ENCODE results near the gene TSACC. TPM values are rescaled to one million over a fixed set of nuclear protein-coding genes. Genes with fewer than 3 reads are reported as not detected.
A peak's percentile ranks its signal among the peaks of the same experiment; 100 is the strongest.
"Not testable (repeated sequence)": the region's sequence is repeated elsewhere in the genome, so short reads cannot be mapped to it uniquely, and the experiment has no call there.

TSACC gene
- total RNA-seq = not detected

DNA sequence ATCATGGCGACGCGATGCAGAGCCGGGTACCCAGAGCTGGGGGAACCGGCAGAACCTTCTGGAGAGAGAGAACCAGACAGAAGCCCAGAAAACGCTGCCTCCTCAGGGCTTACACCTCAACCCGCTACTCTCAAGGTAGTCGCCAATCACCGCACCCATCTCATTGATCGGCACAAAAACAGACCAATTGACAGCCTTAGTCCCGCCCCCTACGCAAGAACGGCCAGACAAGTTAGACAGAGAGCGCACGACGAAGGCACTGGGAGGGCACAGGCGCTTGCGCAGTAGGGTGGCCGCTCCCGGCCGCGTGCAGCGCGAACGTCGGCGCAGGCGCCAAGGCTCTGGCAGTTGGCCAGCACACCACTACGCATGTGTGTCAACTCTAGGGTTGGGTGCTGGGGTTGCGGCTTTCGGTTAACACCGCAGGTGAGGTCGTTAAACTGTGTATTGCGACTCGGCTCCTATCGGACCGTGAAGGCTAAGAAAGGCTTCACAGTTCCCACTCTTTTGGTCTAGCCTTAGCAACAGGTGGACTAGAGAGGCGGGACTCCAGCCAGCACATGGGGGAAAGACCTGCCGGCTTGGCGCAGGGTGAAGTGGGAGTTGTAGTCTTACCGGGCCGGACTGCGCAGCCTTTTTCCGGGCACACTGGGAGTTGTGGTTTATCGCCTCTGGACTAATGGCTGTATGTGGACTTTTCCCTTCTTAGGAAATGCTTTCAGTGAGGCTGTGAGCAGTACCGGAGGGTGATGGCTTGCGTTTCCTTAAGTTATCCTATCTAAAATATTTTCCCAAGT, at the start of gene TSACC, which contains the start of gene CCT3:
Gene TSACC, plus strand, starts transcription at position 347 of the 797 bp plus-strand sequence. CDS start 1,232 bp downstream, outside the sequence.
Gene CCT3, minus strand, starts transcription at position 113 of the 797 bp plus-strand sequence. Its CDS starts 108 bp downstream, at position 5.
- peaks cover 37% of the 10 kb centered on the region for H3K36me3 Mint-ChIP-seq
- H3K27me3 Mint-ChIP-seq = no peaks in the 10 kb centered on the region
- peaks cover 28% of the 10 kb centered on the region for H3K4me1 Mint-ChIP-seq
- H3K27ac Mint-ChIP-seq = peak within 1 kb of the TSS; percentile 93
- H3K4me3 Mint-ChIP-seq = peak within 1 kb of the TSS; percentile 98
- no peaks in the 10 kb centered on the region for H3K9me3 Mint-ChIP-seq
- peak; percentile 99 for DNase-seq

DNA sequence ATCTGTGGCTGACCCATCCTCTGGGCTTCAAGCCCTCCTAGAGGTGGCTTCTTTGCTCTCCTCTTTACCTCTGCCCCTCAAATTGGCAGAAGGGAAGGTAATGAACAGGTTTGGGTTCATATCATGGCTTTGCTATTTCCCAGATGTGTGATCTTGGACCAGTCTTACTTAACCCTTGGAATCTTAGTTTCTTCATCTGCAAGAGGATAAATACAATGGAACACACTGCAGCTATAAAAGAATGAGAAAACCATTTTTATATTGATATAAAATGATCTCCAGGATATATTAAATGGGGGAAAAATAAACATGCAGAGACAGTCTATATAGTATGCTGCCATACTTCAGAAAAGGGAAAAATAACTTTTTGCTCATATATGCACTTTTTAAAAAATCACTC, 48.5 kb upstream of the TSACC start:
- Mint-ChIP-seq H3K27me3 (no peaks in the 10 kb centered on the region), H3K4me1 (peaks cover 6% of the 10 kb centered on the region), H3K36me3 (peaks cover 2% of the 10 kb centered on the region), H3K27ac (no peak overlapping the region), H3K9me3 (no peaks in the 10 kb centered on the region), H3K4me3 (no peak overlapping the region)
- DNase-seq = no peak

DNA sequence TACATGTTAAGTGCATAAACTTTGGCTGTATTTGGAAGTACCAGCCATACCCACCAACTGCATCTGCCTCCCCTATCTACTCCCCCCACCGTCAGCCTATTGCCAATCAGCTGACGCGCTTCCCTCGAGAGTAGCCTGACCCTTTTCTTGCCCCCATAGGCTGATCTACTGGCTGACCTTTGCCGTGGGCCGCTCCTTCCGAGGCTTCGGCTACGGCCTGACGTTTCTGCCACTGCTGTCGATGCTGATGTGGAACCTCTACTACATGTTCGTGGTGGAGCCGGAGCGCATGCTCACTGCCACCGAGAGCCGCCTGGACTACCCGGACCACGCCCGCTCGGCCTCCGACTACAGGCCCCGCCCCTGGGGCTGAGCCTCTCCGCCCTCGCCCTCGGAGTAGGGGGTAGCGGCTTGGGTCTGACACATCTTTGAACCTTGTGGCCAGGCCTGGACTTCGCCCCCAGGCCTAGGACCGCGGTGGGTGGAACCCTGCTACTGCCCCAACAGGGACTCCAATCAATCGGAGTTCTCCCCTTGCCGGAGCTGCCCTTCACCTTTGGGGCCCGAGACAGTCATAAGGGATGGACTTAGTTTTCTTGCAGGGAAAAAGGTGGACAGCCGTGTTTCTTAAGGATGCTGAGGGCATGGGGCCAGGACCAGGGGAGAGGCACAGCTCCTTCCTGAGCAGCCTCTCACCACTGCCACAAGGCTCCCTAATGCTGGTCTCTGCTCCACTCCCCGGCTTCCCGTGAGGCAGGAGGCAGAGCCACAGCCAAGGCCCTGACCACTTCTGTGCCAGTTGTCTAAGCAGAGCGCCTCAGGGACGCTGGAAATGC, 46.9 kb upstream of the TSACC start:
- Mint-ChIP-seq H3K4me3 (peak overlapping the region; percentile 54), H3K27me3 (no peaks in the 10 kb centered on the region)

DNA sequence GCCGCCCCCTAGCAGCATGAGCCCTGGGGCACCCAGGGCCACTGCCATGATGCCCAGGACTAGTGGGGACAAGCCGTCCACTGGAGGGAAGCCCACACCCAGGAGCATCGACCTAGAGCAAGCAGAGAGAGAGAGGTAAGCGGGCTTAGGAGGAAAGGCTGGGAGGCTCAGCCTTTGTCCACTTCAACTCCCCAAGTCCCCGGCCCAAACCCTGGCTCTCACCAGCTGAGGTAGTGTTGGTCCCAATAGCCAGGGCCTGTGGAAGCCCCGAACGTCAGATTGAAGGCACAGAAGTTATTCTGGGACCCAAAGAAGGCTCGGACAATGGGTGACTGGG, 45.3 kb upstream of the TSACC start:
- H3K4me1 Mint-ChIP-seq = peaks cover 11% of the 10 kb centered on the region
- H3K4me3 Mint-ChIP-seq = no peak overlapping the region
- peaks cover 2% of the 10 kb centered on the region for H3K36me3 Mint-ChIP-seq
- H3K27me3 Mint-ChIP-seq = no peaks in the 10 kb centered on the region
- no peak for DNase-seq
- no peak overlapping the region for H3K27ac Mint-ChIP-seq
- no peaks in the 10 kb centered on the region for H3K9me3 Mint-ChIP-seq

More for the DNA sequence above, 46.9 kb upstream of the TSACC start:
- Mint-ChIP-seq H3K4me1 (peaks cover 11% of the 10 kb centered on the region), H3K9me3 (no peaks in the 10 kb centered on the region), H3K27ac (no peak overlapping the region), H3K36me3 (peaks cover 2% of the 10 kb centered on the region)
- DNase-seq = peak; percentile 27

DNA sequence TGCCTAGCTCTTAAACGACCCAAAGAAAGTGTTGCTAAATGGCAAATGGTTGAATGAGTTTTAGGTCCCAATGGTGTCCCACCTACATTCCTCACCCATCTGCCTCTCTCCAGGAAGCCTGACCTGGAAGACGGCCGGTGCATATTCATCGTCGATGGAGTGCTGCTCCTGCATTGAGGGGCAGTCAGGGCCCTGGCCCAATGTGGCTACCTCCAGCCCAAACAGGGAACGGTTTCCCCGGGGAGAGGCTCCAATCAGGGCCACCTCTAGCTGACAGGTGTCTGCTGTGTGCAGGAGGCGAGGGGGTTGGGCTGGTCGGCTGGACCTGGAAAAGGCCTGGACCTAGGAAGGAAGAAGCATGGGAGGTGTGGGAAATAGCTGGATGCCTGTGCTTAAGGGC, 44.4 kb upstream of the TSACC start:
- Mint-ChIP-seq H3K27ac (no peak overlapping the region), H3K4me1 (peaks cover 11% of the 10 kb centered on the region), H3K4me3 (no peak overlapping the region), H3K36me3 (no peaks in the 10 kb centered on the region), H3K27me3 (no peaks in the 10 kb centered on the region), H3K9me3 (no peaks in the 10 kb centered on the region)
- no peak for DNase-seq

GRCh38 chr1:156295391-156295947, 42.9 kb upstream of the TSACC start, which contains the start of gene GLMP:
TSS of gene GLMP (minus strand) at chr1:156295679. CDS start at chr1:156295645, 34 bp downstream.
- no peaks in the 10 kb centered on the region for H3K9me3 Mint-ChIP-seq
- no peaks in the 10 kb centered on the region for H3K27me3 Mint-ChIP-seq
- H3K27ac Mint-ChIP-seq = peak within 1 kb of the TSS; percentile 28
- H3K4me3 Mint-ChIP-seq = peak within 1 kb of the TSS; percentile 87
- H3K36me3 Mint-ChIP-seq = no peaks in the 10 kb centered on the region
- H3K4me1 Mint-ChIP-seq = peaks cover 11% of the 10 kb centered on the region
- peak; percentile 60 for DNase-seq

GRCh38 chr1:156298852-156299357, 39.4 kb upstream of the TSACC start, which contains the start of gene VHLL:
TSS of gene VHLL (minus strand) at chr1:156299307. CDS start at chr1:156299189, 118 bp downstream.
- H3K27me3 Mint-ChIP-seq = no peaks in the 10 kb centered on the region
- no peak within 1 kb of the TSS for H3K4me3 Mint-ChIP-seq
- peaks cover 2% of the 10 kb centered on the region for H3K36me3 Mint-ChIP-seq
- DNase-seq = no peak
- no peaks in the 10 kb centered on the region for H3K9me3 Mint-ChIP-seq
- no peak within 1 kb of the TSS for H3K27ac Mint-ChIP-seq
- H3K4me1 Mint-ChIP-seq = peaks cover 11% of the 10 kb centered on the region

DNA sequence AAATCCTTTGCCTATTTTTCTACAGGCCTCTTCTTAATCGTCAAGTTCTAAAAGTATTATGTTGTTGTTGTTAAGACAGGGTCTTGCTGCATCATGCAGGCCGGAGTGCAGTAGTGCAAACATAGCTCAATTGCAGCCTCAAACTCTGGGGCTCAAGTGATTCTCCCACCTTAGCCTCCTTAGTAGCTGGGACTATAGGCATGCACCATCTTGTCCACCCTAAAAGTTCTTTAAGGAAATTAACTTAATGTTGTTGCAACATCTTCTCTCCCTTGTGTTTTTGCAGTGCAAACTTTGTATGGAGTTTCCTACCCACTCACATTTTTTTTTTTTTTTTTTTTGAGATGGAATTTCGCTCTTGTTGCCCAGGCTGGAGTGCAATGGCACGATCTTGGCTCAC, 35.1 kb upstream of the TSACC start:
- Mint-ChIP-seq H3K9me3 (no peaks in the 10 kb centered on the region), H3K4me3 (no peak overlapping the region), H3K4me1 (no peaks in the 10 kb centered on the region), H3K27ac (no peak overlapping the region), H3K36me3 (peaks cover 15% of the 10 kb centered on the region), H3K27me3 (no peaks in the 10 kb centered on the region)
- DNase-seq = no peak

GRCh38 chr1:156305215-156305614, 33.1 kb upstream of the TSACC start:
- Mint-ChIP-seq H3K27me3 (no peaks in the 10 kb centered on the region), H3K36me3 (peaks cover 17% of the 10 kb centered on the region), H3K4me1 (no peaks in the 10 kb centered on the region), H3K4me3 (no peak overlapping the region), H3K9me3 (no peaks in the 10 kb centered on the region), H3K27ac (no peak overlapping the region)
- DNase-seq = no peak

- H3K9me3 Mint-ChIP-seq = no peaks in the 10 kb centered on the region
- H3K4me1 Mint-ChIP-seq = no peaks in the 10 kb centered on the region
- DNase-seq = no peak
- peaks cover 21% of the 10 kb centered on the region for H3K36me3 Mint-ChIP-seq
- H3K27ac Mint-ChIP-seq = no peak overlapping the region
- no peaks in the 10 kb centered on the region for H3K27me3 Mint-ChIP-seq
- H3K4me3 Mint-ChIP-seq = no peak overlapping the region
Observed at GRCh38 chr1:156308078-156308477, 30.2 kb upstream of the TSACC start.

GRCh38 chr1:156310962-156311361, 27.4 kb upstream of the TSACC start:
- Mint-ChIP-seq H3K4me1 (no peaks in the 10 kb centered on the region), H3K27ac (no peak overlapping the region), H3K4me3 (no peak overlapping the region), H3K36me3 (peaks cover 23% of the 10 kb centered on the region), H3K27me3 (no peaks in the 10 kb centered on the region), H3K9me3 (no peaks in the 10 kb centered on the region)
- no peak for DNase-seq

DNA sequence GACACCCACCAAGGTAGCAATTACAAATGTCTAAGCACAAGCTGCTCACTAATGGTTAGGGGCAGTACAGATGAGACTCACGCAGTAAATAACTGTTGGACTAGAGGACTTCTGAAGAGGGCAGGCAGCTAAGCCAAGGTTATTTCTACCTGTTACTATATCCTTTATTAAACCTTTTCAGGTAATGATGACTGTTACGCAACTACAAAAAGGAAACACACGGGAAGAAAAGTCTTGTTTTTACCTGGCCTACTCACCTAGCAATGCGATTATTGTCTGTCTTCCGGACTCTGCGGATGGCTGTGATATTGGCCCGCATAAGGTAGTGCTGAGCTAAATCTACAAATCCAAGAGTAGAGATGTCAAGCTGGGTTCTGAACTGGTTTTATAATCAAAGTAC, 21.4 kb upstream of the TSACC start:
- Mint-ChIP-seq H3K4me3 (no peak overlapping the region), H3K27ac (no peak overlapping the region), H3K4me1 (no peaks in the 10 kb centered on the region), H3K27me3 (no peaks in the 10 kb centered on the region), H3K36me3 (peaks cover 30% of the 10 kb centered on the region), H3K9me3 (no peaks in the 10 kb centered on the region)
- no peak for DNase-seq

DNA sequence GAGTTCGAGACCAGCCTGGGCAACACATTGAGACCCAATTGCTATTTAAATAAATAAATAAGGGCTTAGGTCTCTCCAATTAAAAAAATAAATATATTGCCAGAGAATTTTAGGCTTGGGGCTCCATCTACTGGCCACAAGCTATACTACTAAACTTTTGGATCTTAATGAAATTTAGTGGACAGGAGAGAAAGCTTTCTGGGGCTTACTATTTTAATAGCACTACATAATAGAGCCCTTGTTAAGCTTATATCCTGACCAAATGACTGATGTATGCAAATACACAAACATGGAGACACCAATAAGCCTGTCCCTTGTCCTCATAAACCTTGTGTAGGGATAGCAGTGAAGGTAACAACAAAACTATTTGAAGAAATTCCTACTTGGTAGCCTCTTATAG, 18.7 kb upstream of the TSACC start:
- H3K27ac Mint-ChIP-seq = no peak overlapping the region
- peaks cover 25% of the 10 kb centered on the region for H3K36me3 Mint-ChIP-seq
- H3K9me3 Mint-ChIP-seq = no peaks in the 10 kb centered on the region
- no peaks in the 10 kb centered on the region for H3K4me1 Mint-ChIP-seq
- H3K27me3 Mint-ChIP-seq = no peaks in the 10 kb centered on the region
- DNase-seq = no peak
- H3K4me3 Mint-ChIP-seq = no peak overlapping the region

DNA sequence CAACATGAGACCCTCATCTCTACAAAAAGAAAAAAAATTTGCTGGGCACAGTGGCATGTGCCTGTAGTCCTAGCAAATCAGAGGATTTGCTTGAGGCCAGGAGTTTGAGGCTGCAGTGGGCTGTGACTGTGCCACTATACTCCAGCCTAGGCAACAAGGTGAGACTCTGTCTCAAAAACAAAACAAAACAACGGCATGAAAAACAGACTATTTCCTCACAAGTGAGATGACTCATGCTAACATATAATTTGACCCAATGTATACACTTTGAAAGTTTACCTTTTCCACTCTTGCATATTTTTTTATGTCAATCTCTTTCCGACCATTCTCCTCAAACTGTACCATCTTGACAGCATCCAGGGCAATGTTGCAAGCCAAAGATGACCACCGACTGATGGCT, 17.8 kb upstream of the TSACC start:
- H3K9me3 Mint-ChIP-seq = no peaks in the 10 kb centered on the region
- no peak overlapping the region for H3K27ac Mint-ChIP-seq
- no peaks in the 10 kb centered on the region for H3K27me3 Mint-ChIP-seq
- no peak for DNase-seq
- no peaks in the 10 kb centered on the region for H3K4me1 Mint-ChIP-seq
- H3K4me3 Mint-ChIP-seq = no peak overlapping the region
- H3K36me3 Mint-ChIP-seq = peaks cover 32% of the 10 kb centered on the region

- not testable (repeated sequence) for H3K27me3 Mint-ChIP-seq, H3K4me1 Mint-ChIP-seq, H3K4me3 Mint-ChIP-seq, H3K9me3 Mint-ChIP-seq, DNase-seq, H3K27ac Mint-ChIP-seq
- H3K36me3 Mint-ChIP-seq = peaks cover 26% of the 10 kb centered on the region
Observed at GRCh38 chr1:156323179-156323578, 15.1 kb upstream of the TSACC start.
